Mesenchymal stem cell (in vitro differentiated cells and primary cell): Measurements from ENCODE around the gene FOXF1.

Experiments used
- DNase-seq: peaks from one replicate; pipeline ENCODE4 v3.0.0-alpha.2; 2013
- H2AFZ ChIP-seq: one replicate; pipeline ENCODE4 v1.6.1; 2013; ENCODE audit warnings: low read depth, mild to moderate bottlenecking, control low read depth, inconsistent platforms, low read length, moderate library complexity
- H2AK5ac ChIP-seq: 2 replicates; pipeline ENCODE4 v1.6.1; 2013; ENCODE audit warnings: low read length, moderate library complexity, mild to moderate bottlenecking, inconsistent platforms; ENCODE audit not compliant: severe bottlenecking
- H2BK120ac ChIP-seq: one replicate; pipeline ENCODE4 v1.6.1; 2013; ENCODE audit warnings: low read depth, mild to moderate bottlenecking, inconsistent platforms, low read length, moderate library complexity
- H2BK12ac ChIP-seq, 2 experiments: one replicate each; pipeline ENCODE4 v1.6.1; 2013; ENCODE audit warnings: inconsistent platforms in 2 of 2, low read length in 2 of 2, mild to moderate bottlenecking in 2 of 2, moderate library complexity in 2 of 2, control low read depth in 1 of 2
- H2BK15ac ChIP-seq: one replicate; pipeline ENCODE4 v1.6.1; 2013; ENCODE audit warnings: mild to moderate bottlenecking, low read depth, inconsistent platforms; ENCODE audit not compliant: poor library complexity, severe bottlenecking
- H2BK5ac ChIP-seq: 2 replicates; pipeline ENCODE4 v1.6.1; 2013; ENCODE audit warnings: low read depth, mild to moderate bottlenecking, low read length, control low read depth, inconsistent platforms; ENCODE audit not compliant: poor library complexity, severe bottlenecking
- H3K14ac ChIP-seq, 2 experiments: one replicate each; pipeline ENCODE4 v1.6.1; 2013; ENCODE audit warnings: inconsistent platforms in 2 of 2, low read length in 2 of 2, control low read depth in 1 of 2, mild to moderate bottlenecking in 1 of 2, moderate library complexity in 1 of 2
- H3K18ac ChIP-seq, 2 experiments: one replicate each; pipeline ENCODE4 v1.6.1; 2013; ENCODE audit warnings: inconsistent platforms in 2 of 2, low read length in 2 of 2, control low read depth in 1 of 2, low read depth in 1 of 2, mild to moderate bottlenecking in 1 of 2
- H3K23ac ChIP-seq, 2 experiments: one replicate each; pipeline ENCODE4 v1.6.1; 2013; ENCODE audit warnings: inconsistent platforms in 2 of 2, low read length in 2 of 2, mild to moderate bottlenecking in 2 of 2, moderate library complexity in 2 of 2, control low read depth in 1 of 2
- H3K27ac ChIP-seq: 2 replicates; pipeline ENCODE4 v1.5.1; 2013; ENCODE audit warnings: mild to moderate bottlenecking, moderate library complexity, low read length, control low read depth, inconsistent platforms; ENCODE audit not compliant: poor library complexity, severe bottlenecking
- H3K27me3 ChIP-seq, 2 experiments: 2 replicates each; pipeline versions ENCODE4 v1.6.1 to v1.7.0; 2013; ENCODE audit warnings: low read length in 2 of 2, mild to moderate bottlenecking in 2 of 2, moderate library complexity in 2 of 2, control low read depth in 1 of 2, inconsistent platforms in 1 of 2; ENCODE audit not compliant: control insufficient read depth in 1 of 2, insufficient read depth in 1 of 2
- H3K36me3 ChIP-seq, 2 experiments: 2 replicates each; pipeline versions ENCODE4 v1.6.1 to v1.7.0; 2013; ENCODE audit warnings: low read length in 2 of 2, control low read depth in 1 of 2, inconsistent platforms in 1 of 2, low read depth in 1 of 2, mild to moderate bottlenecking in 1 of 2; ENCODE audit not compliant: insufficient read depth in 2 of 2, control insufficient read depth in 1 of 2
- H3K4ac ChIP-seq, 2 experiments: one replicate each; pipeline ENCODE4 v1.6.1; 2013; ENCODE audit warnings: inconsistent platforms in 2 of 2, low read length in 2 of 2, mild to moderate bottlenecking in 2 of 2, moderate library complexity in 2 of 2, control low read depth in 1 of 2, low read depth in 1 of 2
- H3K4me1 ChIP-seq: 2 replicates; pipeline ENCODE4 v1.6.1; 2013; ENCODE audit warnings: low read depth, low read length, control low read depth; ENCODE audit not compliant: control insufficient read depth, insufficient read depth
- H3K4me2 ChIP-seq: 2 replicates; pipeline ENCODE4 v1.6.1; 2013; ENCODE audit warnings: low read length, mild to moderate bottlenecking, inconsistent platforms; ENCODE audit not compliant: poor library complexity, severe bottlenecking
- H3K4me3 ChIP-seq, 2 experiments: 2 replicates each; pipeline versions ENCODE4 v1.5.1 to v1.7.0; 2013; ENCODE audit warnings: low read length in 2 of 2, mild to moderate bottlenecking in 2 of 2, control low read depth in 1 of 2, low read depth in 1 of 2; ENCODE audit not compliant: insufficient read depth in 1 of 2
- H3K79me1 ChIP-seq: replicated peaks from 2 replicates; pipeline ENCODE4 v1.6.1; 2013; ENCODE audit warnings: mild to moderate bottlenecking, control low read depth, low read length, inconsistent platforms; ENCODE audit not compliant: poor library complexity, severe bottlenecking
- H3K9ac ChIP-seq: 2 replicates; pipeline ENCODE4 v1.7.0; 2013; ENCODE audit warnings: mild to moderate bottlenecking, low read length, moderate library complexity
- H3K9me3 ChIP-seq: 2 replicates; pipeline ENCODE4 v1.7.0; 2013; ENCODE audit warnings: mild to moderate bottlenecking, low read length; ENCODE audit not compliant: control insufficient read depth
- H4K8ac ChIP-seq: one replicate; pipeline ENCODE4 v1.6.1; 2013; ENCODE audit warnings: inconsistent platforms, mild to moderate bottlenecking, low read length, moderate library complexity
- H4K91ac ChIP-seq: one replicate; pipeline ENCODE4 v1.6.1; 2013; ENCODE audit warnings: mild to moderate bottlenecking, low read length, inconsistent platforms
- WGBS: methylation state at CpG from one replicate; pipeline ENCODE4 v1.1.7; 2013; ENCODE audit warnings: mixed read lengths; 5-methylcytosine and 5-hydroxymethylcytosine counted together

The FOXF1 gene

DNA sequence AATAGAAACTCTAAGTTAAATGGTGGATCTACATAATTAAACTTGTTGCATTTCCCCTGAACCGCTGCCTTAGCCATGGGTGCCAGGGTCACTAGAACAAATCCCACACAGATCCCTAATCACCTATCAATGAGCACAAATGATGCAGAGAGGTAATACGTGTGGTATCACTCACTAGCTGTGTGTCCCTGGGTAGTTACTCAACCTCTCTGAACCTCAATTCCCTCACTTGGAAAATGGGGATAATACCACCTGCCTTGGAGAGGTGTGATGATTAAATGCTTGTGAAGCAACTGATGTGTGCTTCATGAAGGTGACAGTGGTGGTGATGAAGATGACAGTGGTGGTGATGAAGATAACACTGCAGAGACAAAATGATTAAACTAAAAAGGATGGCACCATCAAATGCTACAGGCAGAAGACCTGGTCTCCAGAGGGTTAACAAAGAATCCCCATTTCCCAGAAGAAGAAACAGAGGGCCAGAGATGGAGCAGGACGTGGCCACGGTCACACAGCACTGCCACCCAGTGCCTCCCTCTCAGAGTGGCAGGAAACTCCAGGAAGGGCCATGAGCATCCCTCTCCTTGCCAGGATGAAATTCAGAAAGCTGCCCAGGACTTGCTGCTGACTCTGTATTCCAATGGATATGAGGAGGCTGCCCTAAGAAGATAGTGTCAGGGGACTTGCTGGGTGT lies 17.9 kb upstream of the FOXF1 start:
- Histone ChIP-seq H3K4me1 (no peaks in the 10 kb centered on the region), H2BK5ac (no peak overlapping the region), H3K27ac (no peak overlapping the region), H2BK120ac (no peak overlapping the region), H2AFZ (no peak overlapping the region), H3K36me3 (no peaks in the 10 kb centered on the region), H3K23ac (peak overlapping the region in 1 of 2 experiments; percentile 42), H3K4me3 (no peak overlapping the region), H2BK15ac (peak overlapping the region; percentile 78), H3K9ac (no peak overlapping the region), H2BK12ac (peak overlapping the region in 1 of 2 experiments; percentile 87), H4K91ac (no peak overlapping the region), H3K79me1 (no peaks in the 10 kb centered on the region), H2AK5ac (no peak overlapping the region), H3K14ac (no peak overlapping the region), H3K18ac (peak overlapping the region; percentile 49 to 74), H4K8ac (peak overlapping the region; percentile 38), H3K9me3 (peaks cover 16% of the 10 kb centered on the region), H3K27me3 (peaks cover 95 to 98% of the 10 kb centered on the region in 2 experiments), H3K4ac (peak overlapping the region in 1 of 2 experiments; percentile 9), H3K4me2 (no peak overlapping the region)
- WGBS, result 85% methylated on average over 3 of the region's 4 CpGs
- DNase-seq, result no peak

DNA sequence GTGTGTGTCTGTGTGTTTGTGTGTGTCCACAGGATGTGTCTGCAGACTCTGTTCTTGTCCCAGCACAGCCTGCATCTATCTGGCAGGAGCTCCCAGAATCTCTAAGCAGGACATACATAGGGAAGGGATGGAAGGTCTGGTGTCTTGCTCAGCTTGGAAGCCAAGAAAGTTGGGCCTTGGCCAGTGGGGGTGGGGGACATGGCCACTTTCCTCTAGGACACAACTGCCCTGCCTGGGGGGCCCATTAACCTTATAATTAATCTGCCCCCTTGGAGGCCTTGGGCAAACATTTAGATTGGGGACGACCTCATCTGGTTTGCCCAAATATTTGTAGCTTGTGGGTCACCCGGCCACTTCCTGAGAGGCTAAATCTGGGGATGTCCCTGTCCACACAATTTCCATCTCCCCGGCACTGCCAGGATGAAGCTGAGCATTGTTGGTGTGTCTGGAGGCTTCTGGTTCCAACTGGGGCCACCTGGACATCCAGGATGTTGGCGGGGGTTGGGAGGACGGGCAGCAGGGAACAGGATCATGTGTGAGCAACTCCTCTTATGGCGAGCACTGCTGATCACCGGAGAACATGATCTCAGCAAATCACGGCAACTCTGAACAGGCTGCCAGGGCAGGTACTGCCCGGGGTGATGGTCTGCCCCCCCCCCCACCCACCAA lies 17.2 kb upstream of the FOXF1 start:
- Histone ChIP-seq H3K4ac (peak overlapping the region in 1 of 2 experiments; percentile 64), H3K23ac (peak overlapping the region in 1 of 2 experiments; percentile 42), H4K8ac (peak overlapping the region; percentile 19), H3K9ac (no peak overlapping the region), H2AK5ac (no peak overlapping the region), H2BK5ac (no peak overlapping the region), H3K79me1 (no peaks in the 10 kb centered on the region), H3K18ac (peak overlapping the region; percentile 49 to 90), H2BK12ac (peak overlapping the region; percentile 69 to 87), H3K4me3 (no peak overlapping the region), H3K4me1 (no peaks in the 10 kb centered on the region), H3K9me3 (peaks cover 16% of the 10 kb centered on the region), H3K27ac (no peak overlapping the region), H4K91ac (peak overlapping the region; percentile 95), H3K36me3 (no peaks in the 10 kb centered on the region), H2BK15ac (no peak overlapping the region), H3K27me3 (peaks cover 93 to 96% of the 10 kb centered on the region in 2 experiments), H2BK120ac (peak overlapping the region; percentile 58), H3K14ac (no peak overlapping the region), H2AFZ (no peak overlapping the region), H3K4me2 (no peak overlapping the region)
- peak; percentile 80 for DNase-seq
- WGBS, result 64% methylated on average over 9 of the region's 9 CpGs

DNA sequence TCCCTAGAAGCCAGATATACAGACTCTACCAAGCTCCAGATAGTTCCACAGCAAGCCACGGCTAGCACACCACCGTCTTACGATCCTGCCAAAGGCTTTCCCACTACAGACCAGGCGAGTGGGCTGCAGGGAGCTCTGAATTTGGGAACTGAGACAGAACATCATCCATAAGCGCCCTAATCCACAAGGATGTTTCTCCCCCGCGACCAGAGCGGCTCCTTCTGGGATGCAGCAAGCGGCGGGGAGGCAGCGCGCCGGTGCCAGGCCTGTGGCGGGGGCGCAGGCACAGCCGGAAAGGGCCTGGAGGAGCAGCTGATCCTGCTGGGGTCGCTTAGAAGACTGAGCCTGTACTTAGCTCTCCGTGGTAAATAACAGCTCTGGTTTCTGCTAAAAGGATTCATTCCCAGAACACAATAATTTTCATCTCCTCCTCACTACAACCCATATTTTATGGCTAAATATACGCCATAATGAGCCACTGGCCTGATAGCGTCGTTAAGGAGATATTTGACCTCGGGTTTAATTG lies 16.2 kb upstream of the FOXF1 start:
- Histone ChIP-seq H2BK5ac (no peak overlapping the region), H3K4ac (peak overlapping the region; percentile 55 to 83), H2BK12ac (peak overlapping the region; percentile 21 to 69), H4K8ac (peak overlapping the region; percentile 88), H3K4me3 (no peak overlapping the region), H3K36me3 (no peaks in the 10 kb centered on the region), H3K27me3 (peaks cover 93 to 96% of the 10 kb centered on the region in 2 experiments), H3K4me2 (no peak overlapping the region), H3K27ac (no peak overlapping the region), H4K91ac (peak overlapping the region; percentile 88), H3K18ac (peak overlapping the region; percentile 75 to 85), H3K9ac (no peak overlapping the region), H3K9me3 (peaks cover 11% of the 10 kb centered on the region), H3K14ac (no peak overlapping the region), H3K79me1 (no peaks in the 10 kb centered on the region), H2AK5ac (no peak overlapping the region), H3K4me1 (peaks cover 5% of the 10 kb centered on the region), H3K23ac (peak overlapping the region in 1 of 2 experiments; percentile 87), H2BK15ac (peak overlapping the region; percentile 83), H2AFZ (no peak overlapping the region), H2BK120ac (peak overlapping the region; percentile 88)
- WGBS, result 33% methylated on average over 22 of the region's 22 CpGs
- DNase-seq, result peak; percentile 47
